Lung (tissue), 12 donors: ENCODE measurements around the gene SYNE4. TPM values are rescaled to one million over a fixed set of nuclear protein-coding genes. Genes with fewer than 3 reads are reported as not detected.

Source experiments
- ATAC-seq: fragments of 200-7000 bp; cut with Tn5 transposase; one replicate; pipeline ENCODE4 v1.9.1; 2020; ENCODE audit warnings: moderate number of reproducible peaks; ENCODE audit not compliant: insufficient read depth, low FRiP score
- DNase-seq, 3 donors: peaks; one replicate each; pipeline ENCODE4 v3.0.0-alpha.2; 2013 to 2017
- H3K27ac ChIP-seq, 2 donors: one replicate each; pipeline ENCODE4 v1.5.1; 2013; ENCODE audit warnings: mild to moderate bottlenecking in 2 of 2, moderate library complexity in 2 of 2, control low read depth in 1 of 2, inconsistent platforms in 1 of 2, low read depth in 1 of 2, low read length in 1 of 2
- H3K27me3 ChIP-seq, 3 donors: one replicate each; pipeline ENCODE4 v1.5.1; 2013; ENCODE audit warnings: low read length in 2 of 3; ENCODE audit not compliant: control insufficient read depth in 3 of 3, insufficient read depth in 3 of 3
- H3K36me3 ChIP-seq, 4 donors: one replicate each; pipeline ENCODE4 v1.5.1; 2013; ENCODE audit warnings: low read length in 4 of 4, mild to moderate bottlenecking in 1 of 4, moderate library complexity in 1 of 4; ENCODE audit not compliant: control insufficient read depth in 4 of 4, insufficient read depth in 4 of 4
- H3K4me1 ChIP-seq, 5 donors: one replicate each; pipeline ENCODE4 v1.5.1; 2013; ENCODE audit warnings: low read length in 5 of 5, mild to moderate bottlenecking in 2 of 5, moderate library complexity in 1 of 5; ENCODE audit not compliant: control insufficient read depth in 5 of 5, insufficient read depth in 5 of 5
- H3K4me3 ChIP-seq: one replicate; pipeline ENCODE4 v1.5.1; 2013; ENCODE audit warnings: mild to moderate bottlenecking, control low read depth, moderate library complexity
- H3K9ac ChIP-seq, 2 donors: one replicate each; pipeline ENCODE4 v1.5.1; 2013; ENCODE audit warnings: low read length in 2 of 2, control low read depth in 1 of 2; ENCODE audit not compliant: insufficient read depth in 1 of 2
- H3K9me3 ChIP-seq, 4 donors: one replicate each; pipeline ENCODE4 v1.5.1; 2013; ENCODE audit warnings: low read length in 3 of 4, mild to moderate bottlenecking in 1 of 4, moderate library complexity in 1 of 4; ENCODE audit not compliant: control insufficient read depth in 4 of 4, insufficient read depth in 3 of 4
- CTCF ChIP-seq: IDR thresholded peaks from 2 replicates; pipeline ENCODE4 v1.5.1; 2012; ENCODE audit warnings: mild to moderate bottlenecking; ENCODE audit errors: control extremely low read depth, extremely low read depth
- WGBS, 2 donors: extraction: QIAGEN DNeasy Blood & Tissue Kit; methylation state at CpG; one replicate each; pipeline ENCODE4 v1.1.7; 2013; 5-methylcytosine and 5-hydroxymethylcytosine counted together
- polyA plus RNA-seq, 2 donors: library from polyadenylated mRNA; stranded (reverse); fragments of 200-250 nt; gene quantifications; one replicate each; pipeline ENCODE4 v1.2.1, GENCODE V29; 2013
- total RNA-seq, 2 donors: library from RNA; depleted of rRNA in 1 of 2; stranded (reverse); fragments of >200 nt in 1 of 2; gene quantifications; one replicate each; pipeline ENCODE4 v1.2.1, GENCODE V29; 2014 to 2021
- donor health status: control.
- donor health status: control.
- donor health status: Bipolar disorder and iron deficiency.
- donor health status: healthy.
- donor health status: DM: yes; HTN: yes; CAD: no.

SYNE4 gene
- total and polyA plus RNA-seq, 4 donors, result 8.0 to 19.2 (median 11.6) TPM

DNA sequence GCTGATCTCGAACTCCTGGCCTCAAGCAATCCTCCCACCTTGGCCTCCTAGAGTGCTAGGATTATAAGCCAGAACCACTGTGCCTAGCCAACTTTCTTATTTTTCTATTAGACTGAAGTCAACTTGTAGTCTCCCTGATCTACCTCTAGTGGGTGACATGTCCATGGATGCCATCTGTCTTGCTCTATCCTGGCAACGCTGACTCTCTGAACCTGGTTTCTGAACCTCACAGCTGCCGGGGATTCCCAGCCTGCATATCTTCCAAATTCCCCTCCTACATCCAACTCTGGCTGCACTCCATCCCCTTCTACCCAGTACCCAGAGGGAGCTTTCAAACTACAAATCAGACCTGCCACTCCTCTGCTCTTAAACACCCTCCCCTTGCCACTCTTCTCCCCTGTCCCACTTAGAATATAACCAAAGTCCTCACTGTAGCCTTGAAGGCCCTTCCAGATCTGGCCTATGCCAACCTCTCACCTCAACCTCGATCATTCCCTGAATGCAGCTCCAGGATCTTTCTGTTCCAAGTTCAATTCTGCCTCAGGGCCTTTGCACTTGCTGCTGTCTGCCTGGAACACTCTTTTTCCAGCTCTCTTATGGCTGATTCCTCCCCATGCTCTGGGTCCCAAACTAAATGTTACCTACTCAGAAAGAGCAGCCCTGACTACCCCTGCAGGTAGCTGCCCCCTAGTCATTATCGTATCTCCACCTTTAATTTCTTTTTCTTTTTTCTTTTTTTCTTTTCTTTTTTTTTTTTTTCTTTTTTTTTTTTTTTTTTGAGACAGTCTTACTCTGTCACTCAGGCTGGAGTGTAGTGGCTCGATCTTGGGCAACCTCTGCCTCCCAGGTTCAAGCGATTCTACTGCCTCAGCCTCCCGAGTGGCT is 21.9 kb upstream of the SYNE4 start:
- Histone ChIP-seq H3K36me3 (peaks cover 0 to 6% (median 3%) of the 10 kb centered on the region in 4 donors), H3K27ac (no peak overlapping the region), H3K9ac (no peak overlapping the region), H3K27me3 (no peaks in the 10 kb centered on the region), H3K9me3 (no peaks in the 10 kb centered on the region), H3K4me3 (no peak overlapping the region), H3K4me1 (peaks cover 0 to 9% (median 0%) of the 10 kb centered on the region in 5 donors)
- 90 to 93% methylated on average over 8 of the region's 8 CpGs for WGBS, 2 donors
- no peak for ATAC-seq
- no peak for TF ChIP-seq CTCF
- DNase-seq, result no peak

DNA sequence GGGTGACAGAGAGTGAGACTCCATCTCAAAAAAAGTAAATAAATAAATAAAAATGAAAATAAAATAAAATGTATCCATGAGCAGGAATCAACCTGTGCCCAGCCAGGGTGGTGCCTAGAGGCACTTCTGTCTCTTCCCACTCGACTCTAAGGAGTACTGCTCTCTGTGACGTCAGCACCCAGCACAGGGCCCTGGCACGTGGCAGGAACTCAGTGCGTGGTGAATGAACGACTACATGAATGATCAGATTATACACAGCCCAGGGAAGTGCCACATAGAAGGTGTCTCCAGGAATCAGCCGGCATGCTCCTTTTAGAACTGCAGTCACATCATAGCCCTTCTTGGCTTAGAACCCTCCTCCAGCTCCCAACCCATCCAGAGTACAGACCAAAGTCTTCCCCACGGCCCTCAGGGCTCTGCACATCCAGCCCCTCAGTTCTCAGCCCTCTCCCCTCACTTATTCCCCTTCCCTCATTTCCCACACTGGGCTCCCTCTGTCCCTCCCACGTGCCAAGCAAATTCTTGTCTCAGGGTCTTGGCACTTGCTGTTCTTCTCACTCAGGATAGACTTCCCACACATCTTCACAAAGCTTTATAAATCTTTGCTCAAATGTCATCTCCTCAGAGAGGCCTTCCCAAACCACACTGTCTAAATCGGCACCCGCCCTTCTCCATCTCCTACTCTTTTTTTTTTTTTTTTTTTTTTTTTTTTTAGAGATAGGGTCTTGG is 19.9 kb upstream of the SYNE4 start:
- TF ChIP-seq CTCF, result no peak
- H3K9ac ChIP-seq, result no peak overlapping the region

DNA sequence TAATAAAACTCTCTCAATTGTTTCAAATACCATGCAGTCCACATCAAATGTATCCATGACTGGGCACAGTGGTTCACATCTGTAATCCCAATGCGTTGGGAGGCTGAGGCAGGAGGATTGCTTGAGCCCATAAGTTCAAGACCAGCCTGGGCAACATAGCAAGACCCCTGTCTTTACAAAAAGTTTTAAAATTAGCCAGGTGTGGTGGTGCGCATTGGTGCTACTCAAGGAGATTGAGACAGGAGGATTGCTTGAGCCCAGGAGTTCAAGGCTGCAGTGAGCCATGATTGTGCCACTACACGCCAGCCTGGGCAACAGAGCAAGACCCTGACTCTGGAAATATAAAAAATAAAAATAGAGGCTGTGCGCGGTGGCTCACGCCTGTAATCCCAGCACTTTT is 19.1 kb upstream of the SYNE4 start:
- ATAC-seq (no peak), DNase-seq (no peak)
- Histone ChIP-seq H3K36me3 (peaks cover 0 to 21% (median 9%) of the 10 kb centered on the region in 4 donors), H3K27me3 (no peaks in the 10 kb centered on the region), H3K4me1 (peaks cover 0 to 5% (median 0%) of the 10 kb centered on the region in 5 donors), H3K27ac (no peak overlapping the region), H3K9ac (no peak overlapping the region), H3K4me3 (no peak overlapping the region), H3K9me3 (no peaks in the 10 kb centered on the region)
- no peak for TF ChIP-seq CTCF
- 99% methylated on average over 6 of the region's 6 CpGs for WGBS, 2 donors

More for the DNA sequence above, 19.9 kb upstream of the SYNE4 start:
- Histone ChIP-seq H3K4me3 (no peak overlapping the region), H3K27ac (no peak overlapping the region), H3K36me3 (peaks cover 0 to 16% (median 7%) of the 10 kb centered on the region in 4 donors), H3K4me1 (peaks cover 0 to 9% (median 0%) of the 10 kb centered on the region in 5 donors), H3K9me3 (no peaks in the 10 kb centered on the region), H3K27me3 (no peaks in the 10 kb centered on the region)
- 79 to 86% methylated on average over 10 of the region's 10 CpGs for WGBS, 2 donors
- ATAC-seq, result no peak
- DNase-seq, result no peak
